Sigmoid colon (tissue), 7 donors: ENCODE data around the gene IFNA5. TPM values are rescaled to one million over a fixed set of nuclear protein-coding genes. Genes with fewer than 3 reads are reported as not detected.

Experiments used
- DNase-seq: peaks from one replicate; pipeline ENCODE4 v3.0.0-alpha.2; 2019
- H3K27ac ChIP-seq, 4 donors: fragments of 200-600 bp; sonication (generic); one replicate each; pipeline ENCODE4 v1.5.1; 2016 to 2019; ENCODE audit warnings: mild to moderate bottlenecking in 1 of 4
- H3K27me3 ChIP-seq, 3 donors: fragments of 200-600 bp; sonication (generic); one replicate each; pipeline ENCODE4 v1.5.1; 2019; ENCODE audit warnings: mild to moderate bottlenecking in 1 of 3
- H3K36me3 ChIP-seq, 4 donors: fragments of 200-600 bp; sonication (generic); one replicate each; pipeline ENCODE4 v1.5.1; 2016 to 2019
- H3K4me1 ChIP-seq, 4 donors: fragments of 200-600 bp; sonication (generic); one replicate each; pipeline ENCODE4 v1.5.1; 2017 to 2019
- H3K4me3 ChIP-seq, 4 donors: fragments of 200-600 bp; sonication (generic); one replicate each; pipeline ENCODE4 v1.5.1; 2017 to 2019; ENCODE audit warnings: mild to moderate bottlenecking in 2 of 4, moderate library complexity in 1 of 4
- H3K9me3 ChIP-seq, 4 donors: fragments of 200-600 bp in 3 of 4; sonication (generic) in 3 of 4; one replicate each; pipeline versions ENCODE4 v1.5.1 to v1.6.1; 2013 to 2019
- EP300 ChIP-seq, 4 donors: sonication (generic); formaldehyde crosslinking; IDR thresholded peaks; one replicate each; pipeline ENCODE4 v1.6.1; 2017; ENCODE audit warnings: antibody characterized with exemption in 4 of 4
- POLR2A ChIP-seq, 2 donors: fragments of 450-650 bp; IDR thresholded peaks; one replicate each; pipeline ENCODE4 v1.6.1; 2016; ENCODE audit warnings: antibody characterized with exemption in 2 of 2, mild to moderate bottlenecking in 2 of 2, moderate library complexity in 2 of 2
- POLR2AphosphoS5 ChIP-seq, 4 donors: sonication (generic); formaldehyde crosslinking; IDR thresholded peaks; one replicate each; pipeline ENCODE4 v1.6.1; 2017; ENCODE audit warnings: antibody characterized with exemption in 4 of 4
- WGBS, 2 donors: extraction: QIAGEN DNeasy Blood & Tissue Kit; methylation state at CpG; one replicate each; pipeline ENCODE4 v1.1.7; 2013; 5-methylcytosine and 5-hydroxymethylcytosine counted together
- intact Hi-C: fragments of 100-400 bp; cut with DNase I; formaldehyde crosslinking; loops from one replicate; pipeline ENCODE4 v1.15.1; 2023
- polyA plus RNA-seq, 3 donors: library from polyadenylated mRNA; stranded (reverse); fragments of 200-250 nt; gene quantifications; one replicate each; pipeline ENCODE4 v1.2.3, GENCODE V29; 2013
- total RNA-seq, 4 donors: library from RNA; depleted of rRNA; stranded (reverse); fragments of >200 nt; gene quantifications; one replicate each; pipeline ENCODE4 v1.1.0, GENCODE V29; 2016
- TF ChIP-seq, protein P1 (sequence below), 4 experiments: fragments of 450-650 bp in 3 of 4; fragments of 200-600 bp in 1 of 4; IDR thresholded peaks; one replicate each; pipeline ENCODE4 v1.5.1; 2016 to 2019; ENCODE audit warnings: antibody characterized with exemption in 4 of 4, mild to moderate bottlenecking in 3 of 4, moderate library complexity in 2 of 4
- donor health status: healthy with polysubstance abuse.
- donor health status: Bipolar disorder and iron deficiency.
- donor health status: healthy.

Gene IFNA5
- total and polyA plus RNA-seq, 7 donors = not detected

DNA sequence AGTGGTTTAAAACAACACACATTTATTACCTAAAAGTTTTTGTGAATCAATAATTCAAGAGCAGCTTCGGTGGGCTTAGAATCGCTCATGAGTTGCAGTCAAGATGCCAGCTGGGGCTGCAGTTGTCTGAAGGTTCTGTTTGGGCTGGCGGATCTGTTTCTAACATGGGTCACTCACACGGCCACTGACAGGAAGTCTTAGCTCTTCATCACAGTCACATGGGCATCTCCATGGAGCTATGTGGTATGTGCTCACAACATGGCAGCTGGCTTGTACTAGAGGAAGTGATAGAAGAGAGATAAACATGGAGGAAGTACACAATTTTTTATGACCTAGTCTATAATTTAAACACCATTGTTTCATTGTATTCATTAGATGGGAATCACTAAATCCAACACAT, 18.9 kb upstream of the IFNA5 start:
- 87 to 92% methylated on average over 4 of the region's 4 CpGs for WGBS, 2 donors
- TF ChIP-seq EP300 (IDR thresholded peaks at IDR 0.05) (no peak), POLR2AphosphoS5 (IDR thresholded peaks at IDR 0.05) (no peak), POLR2A (IDR thresholded peaks at IDR 0.05) (no peak)
- TF ChIP-seq, protein P1, sequence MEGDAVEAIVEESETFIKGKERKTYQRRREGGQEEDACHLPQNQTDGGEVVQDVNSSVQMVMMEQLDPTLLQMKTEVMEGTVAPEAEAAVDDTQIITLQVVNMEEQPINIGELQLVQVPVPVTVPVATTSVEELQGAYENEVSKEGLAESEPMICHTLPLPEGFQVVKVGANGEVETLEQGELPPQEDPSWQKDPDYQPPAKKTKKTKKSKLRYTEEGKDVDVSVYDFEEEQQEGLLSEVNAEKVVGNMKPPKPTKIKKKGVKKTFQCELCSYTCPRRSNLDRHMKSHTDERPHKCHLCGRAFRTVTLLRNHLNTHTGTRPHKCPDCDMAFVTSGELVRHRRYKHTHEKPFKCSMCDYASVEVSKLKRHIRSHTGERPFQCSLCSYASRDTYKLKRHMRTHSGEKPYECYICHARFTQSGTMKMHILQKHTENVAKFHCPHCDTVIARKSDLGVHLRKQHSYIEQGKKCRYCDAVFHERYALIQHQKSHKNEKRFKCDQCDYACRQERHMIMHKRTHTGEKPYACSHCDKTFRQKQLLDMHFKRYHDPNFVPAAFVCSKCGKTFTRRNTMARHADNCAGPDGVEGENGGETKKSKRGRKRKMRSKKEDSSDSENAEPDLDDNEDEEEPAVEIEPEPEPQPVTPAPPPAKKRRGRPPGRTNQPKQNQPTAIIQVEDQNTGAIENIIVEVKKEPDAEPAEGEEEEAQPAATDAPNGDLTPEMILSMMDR (IDR thresholded peaks at IDR 0.05) = no peak
- Histone ChIP-seq H3K9me3 (no peaks in the 10 kb centered on the region), H3K27ac (no peak overlapping the region), H3K4me1 (peaks cover 0 to 36% (median 10%) of the 10 kb centered on the region in 4 donors), H3K36me3 (peaks cover 0 to 34% (median 5%) of the 10 kb centered on the region in 4 donors), H3K4me3 (no peak overlapping the region), H3K27me3 (no peaks in the 10 kb centered on the region)
- no peak for DNase-seq
- intact Hi-C loops = no loop called here

DNA sequence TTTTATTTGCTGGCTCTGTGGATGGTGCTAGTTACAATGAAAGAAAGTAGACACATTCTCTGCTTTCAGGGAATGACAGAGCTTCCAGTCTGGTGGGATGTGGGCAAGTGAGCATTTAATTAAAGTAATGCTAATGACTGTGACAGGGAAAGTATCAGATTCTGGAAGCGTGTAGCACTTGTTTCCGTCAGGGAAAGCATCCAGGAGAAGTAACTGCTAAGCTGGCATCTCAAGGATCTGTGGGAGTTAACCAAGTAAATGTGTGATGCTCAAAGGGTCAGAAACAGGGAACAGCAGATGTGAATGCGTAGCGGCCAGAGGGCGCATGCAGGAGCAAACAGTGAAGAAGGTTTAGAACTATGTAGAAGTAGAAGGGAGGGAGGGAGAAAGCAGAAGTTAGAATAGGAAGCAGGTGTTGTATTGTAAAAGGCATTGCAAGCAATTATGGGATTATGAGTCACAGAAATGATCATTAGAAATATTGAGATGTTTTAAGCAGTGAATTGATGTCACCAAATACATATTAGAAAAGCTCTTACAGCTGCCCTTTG, 17.9 kb upstream of the IFNA5 start:
- Histone ChIP-seq H3K4me3 (no peak overlapping the region), H3K27ac (no peak overlapping the region), H3K36me3 (peaks cover 0 to 34% (median 5%) of the 10 kb centered on the region in 4 donors), H3K4me1 (peaks cover 0 to 25% (median 2%) of the 10 kb centered on the region in 4 donors), H3K27me3 (no peaks in the 10 kb centered on the region), H3K9me3 (no peaks in the 10 kb centered on the region)
- TF ChIP-seq EP300 (IDR thresholded peaks at IDR 0.05) (no peak), POLR2A (IDR thresholded peaks at IDR 0.05) (no peak), POLR2AphosphoS5 (IDR thresholded peaks at IDR 0.05) (no peak)
- TF ChIP-seq, protein P1 (IDR thresholded peaks at IDR 0.05) = no peak
- DNase-seq = no peak
- 87 to 90% methylated on average over 5 of the region's 5 CpGs for WGBS, 2 donors
- intact Hi-C loops = no loop called here

DNA sequence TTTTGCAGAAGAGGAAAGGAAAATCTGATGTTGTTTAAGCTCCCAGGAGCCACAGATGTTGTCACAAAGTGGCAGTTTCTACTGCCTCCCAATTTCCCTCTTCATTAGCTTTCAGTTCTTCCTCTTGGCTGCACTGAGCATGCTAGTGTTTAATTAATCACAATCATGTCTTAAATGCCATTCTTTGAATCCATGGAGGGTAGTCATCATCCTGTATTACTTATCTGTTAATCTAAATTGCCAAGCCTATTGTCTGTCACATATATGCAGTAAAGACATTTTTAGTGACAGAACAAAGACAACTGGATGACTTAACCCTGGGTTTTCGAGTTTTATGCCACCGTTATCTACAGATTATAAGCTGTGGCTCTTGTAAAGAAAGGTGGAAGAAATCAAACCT, 15.4 kb upstream of the IFNA5 start:
- no peaks in the 10 kb centered on the region for H3K9me3 ChIP-seq
- 39 to 64% methylated on average over 2 of the region's 2 CpGs for WGBS, 2 donors
- H3K27ac ChIP-seq = no peak overlapping the region
- H3K36me3 ChIP-seq = peaks cover 0 to 34% (median 5%) of the 10 kb centered on the region in 4 donors
- peaks cover 0 to 7% (median 0%) of the 10 kb centered on the region in 4 donors for H3K4me1 ChIP-seq
- no peaks in the 10 kb centered on the region for H3K27me3 ChIP-seq
- H3K4me3 ChIP-seq = no peak overlapping the region
- DNase-seq = no peak
- TF ChIP-seq, protein P1 (IDR thresholded peaks at IDR 0.05) = no peak
- no peak for TF ChIP-seq POLR2AphosphoS5 (IDR thresholded peaks at IDR 0.05)
- no peak for TF ChIP-seq EP300 (IDR thresholded peaks at IDR 0.05)
- TF ChIP-seq POLR2A (IDR thresholded peaks at IDR 0.05) = no peak
- intact Hi-C loops = no loop called here

DNA sequence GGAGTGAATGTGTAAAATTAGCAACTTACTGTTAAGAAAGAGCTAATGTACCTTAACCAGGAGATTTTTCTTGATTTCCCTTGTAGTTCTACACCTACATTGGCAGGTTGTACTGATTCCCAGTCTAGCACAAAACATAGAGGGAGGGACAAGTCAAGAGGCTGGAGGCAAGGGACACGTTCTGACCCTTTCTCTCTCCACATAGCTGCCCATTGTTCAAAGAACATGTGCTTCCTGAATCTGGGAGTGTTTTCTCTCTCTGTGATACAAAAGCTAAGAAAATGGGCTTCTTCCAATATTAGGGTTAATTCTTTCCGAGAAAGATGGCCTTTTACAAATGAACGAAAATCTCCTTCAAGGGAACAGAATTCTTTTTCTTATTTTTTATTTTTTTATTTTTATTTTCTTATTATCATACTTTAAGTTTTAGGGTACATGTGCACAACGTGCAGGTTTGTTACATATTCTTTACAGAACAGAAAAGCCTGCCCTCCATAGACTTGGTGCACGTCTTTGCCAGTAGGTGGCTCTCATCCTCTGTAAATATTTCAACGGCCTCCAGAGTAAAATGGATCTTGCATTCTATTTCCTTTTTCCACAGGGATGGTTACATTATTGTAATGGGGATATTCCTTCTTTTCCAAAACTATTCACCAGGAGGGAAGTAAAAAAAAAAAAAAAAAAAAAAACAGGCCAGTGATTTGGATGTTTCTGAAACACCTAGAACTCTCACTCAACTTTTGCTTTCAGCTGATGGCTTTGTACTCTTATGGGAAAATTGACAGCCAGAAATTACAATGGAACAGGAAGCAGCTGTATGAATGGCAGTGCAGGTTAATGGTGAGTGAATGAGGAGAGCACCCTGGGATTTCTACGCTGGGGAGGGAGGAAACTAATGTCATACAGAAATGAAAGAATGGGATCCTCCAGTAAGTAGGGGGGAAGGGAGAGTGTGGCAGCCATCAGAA, 13.1 kb upstream of the IFNA5 start:
- 17 to 23% methylated on average over 7 of the region's 7 CpGs for WGBS, 2 donors
- Histone ChIP-seq H3K4me3 (no peak overlapping the region), H3K4me1 (peaks cover 0 to 5% (median 0%) of the 10 kb centered on the region in 4 donors), H3K9me3 (no peaks in the 10 kb centered on the region), H3K27me3 (no peaks in the 10 kb centered on the region), H3K27ac (no peak overlapping the region), H3K36me3 (peaks cover 0 to 25% (median 3%) of the 10 kb centered on the region in 4 donors)
- intact Hi-C loops = no loop called here
- peak; percentile 68 for DNase-seq
- no peak for TF ChIP-seq EP300 (IDR thresholded peaks at IDR 0.05)
- TF ChIP-seq POLR2A (IDR thresholded peaks at IDR 0.05) = no peak
- TF ChIP-seq, protein P1 (IDR thresholded peaks at IDR 0.05) = peak; percentile 19 to 65 (median 48)
- TF ChIP-seq POLR2AphosphoS5 (IDR thresholded peaks at IDR 0.05) = no peak
